ENCODE data around the gene KCNH1. TPM values are rescaled to one million over a fixed set of nuclear protein-coding genes. Genes with fewer than 3 reads are reported as not detected.

The KCNH1 gene
- total and polyA plus RNA-seq, 8 donors = 0.04 to 0.54 (median 0.13) TPM

GRCh38 chr1:210900079-210900478, 233.9 kb downstream of the KCNH1 start:
- Histone ChIP-seq H3K9me3 (no peaks in the 10 kb centered on the region), H3K4me1 (no peaks in the 10 kb centered on the region), H3K4me3 (no peak overlapping the region), H3K36me3 (no peaks in the 10 kb centered on the region), H3K27me3 (peaks cover 0 to 5% of the 10 kb centered on the region in 2 donors), H3K27ac (no peak overlapping the region)
- no peak for DNase-seq
- intact Hi-C loops (cut with DNase I) = no loop called here
- ATAC-seq = no peak
- TF ChIP-seq CTCF (IDR thresholded peaks at IDR 0.05) = no peak

- Histone ChIP-seq H3K4me1 (no peaks in the 10 kb centered on the region), H3K27ac (no peak overlapping the region), H3K9me3 (no peaks in the 10 kb centered on the region), H3K27me3 (peaks cover 0 to 5% of the 10 kb centered on the region in 2 donors), H3K4me3 (no peak overlapping the region), H3K36me3 (no peaks in the 10 kb centered on the region)
- TF ChIP-seq CTCF (IDR thresholded peaks at IDR 0.05) = no peak
- ATAC-seq (no peak), DNase-seq (no peak)
- intact Hi-C loops (cut with DNase I) = no loop called here
Measured at GRCh38 chr1:210899676-210900075, 234.3 kb downstream of the KCNH1 start.

GRCh38 chr1:210898473-210898872, 235.5 kb downstream of the KCNH1 start:
- intact Hi-C loops (cut with DNase I) = no loop called here
- H3K27ac ChIP-seq = no peak overlapping the region
- no peaks in the 10 kb centered on the region for H3K4me1 ChIP-seq
- H3K36me3 ChIP-seq = no peaks in the 10 kb centered on the region
- no peak for ATAC-seq
- peaks cover 0 to 11% of the 10 kb centered on the region in 2 donors for H3K9me3 ChIP-seq
- H3K27me3 ChIP-seq = peaks cover 0 to 5% of the 10 kb centered on the region in 2 donors
- no peak for DNase-seq
- TF ChIP-seq CTCF (IDR thresholded peaks at IDR 0.05) = no peak
- H3K4me3 ChIP-seq = no peak overlapping the region

GRCh38 chr1:210883821-210884220, 250.1 kb downstream of the KCNH1 start:
- Histone ChIP-seq H3K9me3 (no peaks in the 10 kb centered on the region), H3K4me3 (no peak overlapping the region), H3K36me3 (no peaks in the 10 kb centered on the region), H3K27me3 (peaks cover 0 to 4% of the 10 kb centered on the region in 2 donors), H3K27ac (no peak overlapping the region), H3K4me1 (no peaks in the 10 kb centered on the region)
- no peak for TF ChIP-seq CTCF (IDR thresholded peaks at IDR 0.05)
- intact Hi-C loops (cut with DNase I) = no loop called here
- DNase-seq (no peak), ATAC-seq (no peak)

- Histone ChIP-seq H3K4me1 (no peaks in the 10 kb centered on the region), H3K9me3 (no peaks in the 10 kb centered on the region), H3K4me3 (no peak overlapping the region), H3K36me3 (no peaks in the 10 kb centered on the region), H3K27me3 (peaks cover 0 to 4% of the 10 kb centered on the region in 2 donors), H3K27ac (no peak overlapping the region)
- ATAC-seq (no peak), DNase-seq (no peak)
- intact Hi-C loops (cut with DNase I) = no loop called here
- TF ChIP-seq CTCF (IDR thresholded peaks at IDR 0.05) = no peak
Measured at GRCh38 chr1:210882414-210883221, 251.3 kb downstream of the KCNH1 start.
